A204.1 (cell line): Measurements from ENCODE around the gene WBP2.
"Not testable (repeated sequence)": the region's sequence is repeated elsewhere in the genome, so short reads cannot be mapped to it uniquely, and the experiment has no call there.

Source experiments
- FAIRE-seq: peaks from 2 replicates; lab custom pipeline; 2012; peaks lifted over from hg19 to GRCh38; lab: Jason Lieb, UNC

Gene WBP2

DNA sequence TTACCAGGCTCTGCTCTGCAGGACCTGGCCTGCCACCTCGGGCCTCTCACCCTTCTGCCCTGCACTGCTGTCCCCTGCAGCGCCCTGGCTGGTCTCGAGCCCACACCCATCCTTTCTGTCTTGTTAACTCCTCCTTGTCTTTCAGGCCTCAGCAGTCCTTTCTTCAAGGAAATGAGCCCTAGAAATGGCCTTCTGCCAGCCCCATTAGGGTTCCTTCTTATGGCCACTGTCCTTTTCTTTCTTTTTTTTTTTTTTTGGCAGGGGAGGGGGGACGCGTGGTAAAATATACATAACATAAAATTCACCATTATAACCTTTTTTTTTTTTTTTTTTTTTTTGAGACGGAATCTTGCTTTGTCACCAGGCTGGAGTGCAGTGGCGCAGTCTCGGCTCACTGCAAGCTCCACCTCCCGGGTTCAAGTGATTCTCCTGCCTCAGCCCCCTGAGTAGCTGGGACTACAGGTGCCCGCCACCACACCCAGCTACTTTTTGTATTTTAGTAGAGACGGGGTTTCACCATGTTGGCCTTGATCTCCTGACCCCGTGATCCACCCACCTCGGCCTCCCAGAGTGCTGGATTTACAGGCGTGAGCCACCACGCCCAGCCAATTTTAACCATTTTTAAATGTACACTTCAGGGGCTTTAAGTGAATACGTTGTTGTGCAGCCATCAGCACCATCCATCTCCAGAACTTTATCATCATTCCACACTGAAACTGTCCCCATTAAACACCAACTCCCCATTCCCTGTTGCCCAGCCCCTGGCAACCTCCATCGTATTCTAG is 10.5 kb upstream of the WBP2 start:
- FAIRE-seq, result not testable (repeated sequence)

DNA sequence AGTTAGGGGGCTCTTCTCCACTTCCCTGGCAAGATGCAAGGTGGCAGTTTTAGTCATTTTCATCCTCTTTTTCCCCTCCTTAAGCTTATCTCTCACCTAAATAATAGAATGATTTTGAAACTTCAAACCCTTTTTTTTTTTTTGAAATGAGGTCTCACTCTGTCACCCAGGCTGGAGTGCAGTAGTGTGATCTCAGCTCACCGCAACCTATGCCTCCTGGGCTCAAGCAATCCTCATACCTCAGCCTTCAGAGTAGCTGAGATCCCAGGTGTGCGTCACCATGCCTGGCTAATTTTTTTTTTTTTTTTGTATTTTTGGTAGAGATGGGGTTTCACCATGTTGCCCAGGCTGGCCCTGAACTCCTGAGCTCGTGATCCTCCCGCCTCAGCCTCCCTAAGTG is 9.8 kb upstream of the WBP2 start:
- not testable (repeated sequence) for FAIRE-seq

DNA sequence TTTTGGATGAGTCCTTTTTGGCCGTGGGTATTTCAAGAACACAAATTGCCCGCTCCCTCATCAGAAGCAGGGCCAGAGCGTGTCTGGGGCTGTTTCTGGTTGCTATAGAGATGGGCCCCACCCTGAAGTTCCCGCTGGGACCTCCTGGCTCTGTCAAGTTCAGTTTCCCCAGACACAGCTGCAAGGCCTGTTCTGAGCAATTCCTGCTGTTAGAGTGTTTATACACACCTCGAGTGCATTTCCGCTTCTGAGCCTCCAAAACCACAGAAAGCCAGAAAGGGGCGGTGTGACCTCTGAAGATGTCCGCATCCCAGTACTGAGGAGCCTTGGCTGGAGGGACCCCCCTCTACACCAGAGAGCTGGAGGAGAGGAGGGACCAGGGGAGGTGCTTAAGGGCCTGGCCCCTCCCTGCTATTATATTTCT is 9.3 kb upstream of the WBP2 start:
- FAIRE-seq, result no peak

DNA sequence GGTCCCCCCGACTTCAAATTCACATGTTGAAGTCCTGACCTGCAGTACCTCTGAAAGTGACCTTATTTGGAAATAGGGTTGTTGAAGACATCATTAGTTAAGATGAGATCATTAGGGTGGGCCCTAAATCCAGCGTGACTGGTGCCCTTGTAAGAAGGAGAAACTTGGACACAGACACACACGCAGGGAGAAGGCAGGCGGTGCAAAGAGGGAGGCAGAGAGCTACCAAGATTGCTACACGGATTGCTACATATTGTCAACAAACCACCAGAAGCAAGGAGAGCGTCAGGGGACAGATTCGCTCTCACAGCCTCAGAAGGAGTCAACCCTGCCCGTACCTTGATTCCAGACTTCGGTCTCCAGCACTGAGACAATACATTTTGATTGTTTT is 6.8 kb upstream of the WBP2 start:
- FAIRE-seq, result no peak

DNA sequence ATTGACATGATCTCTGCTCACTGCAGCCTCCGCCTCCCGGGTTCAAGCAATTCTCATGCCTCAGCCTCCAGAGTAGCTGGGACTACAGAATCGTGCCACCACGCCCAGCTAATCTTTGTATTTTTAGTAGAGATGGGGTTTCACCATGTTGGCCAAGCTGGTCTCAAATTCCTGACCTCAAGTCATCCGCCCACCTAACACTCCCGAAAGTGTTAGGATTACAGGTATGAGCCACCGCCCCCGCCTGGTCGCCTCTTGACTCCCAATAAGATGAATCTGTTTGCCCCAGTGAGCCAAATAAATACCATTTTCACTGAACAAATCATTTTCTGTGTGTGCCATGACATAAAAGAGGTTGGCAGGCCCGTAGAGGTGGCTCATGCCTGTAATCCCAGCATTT is 4.2 kb upstream of the WBP2 start:
- not testable (repeated sequence) for FAIRE-seq

GRCh38 chr17:75856062-75856756 is 1.1 kb upstream of the WBP2 start:
- no peak for FAIRE-seq

DNA sequence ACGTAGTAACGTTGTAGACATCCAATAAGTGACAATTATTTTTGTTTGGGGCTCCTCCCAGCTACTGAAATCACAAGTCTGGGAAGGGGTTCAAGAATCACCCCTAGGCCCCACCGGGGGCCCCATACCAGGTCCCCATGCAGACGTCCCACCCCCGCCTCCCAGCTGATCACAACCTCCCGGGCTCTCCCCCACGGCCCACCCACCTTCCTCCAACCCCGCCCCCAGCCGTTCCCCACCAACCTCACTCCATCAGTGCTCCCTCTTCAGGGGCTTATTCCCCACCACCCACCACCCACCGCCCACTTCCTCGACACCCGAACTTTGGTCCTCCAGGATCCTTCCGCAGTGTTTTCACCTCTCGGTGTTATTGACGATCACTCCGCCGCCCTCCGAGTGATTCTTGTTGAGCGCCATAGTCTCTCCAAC is 240 bp downstream of the WBP2 start:
- FAIRE-seq, result no peak

- no peak for FAIRE-seq
These were observed 910 bp downstream of the WBP2 start for GRCh38 chr17:75854101-75854748.

DNA sequence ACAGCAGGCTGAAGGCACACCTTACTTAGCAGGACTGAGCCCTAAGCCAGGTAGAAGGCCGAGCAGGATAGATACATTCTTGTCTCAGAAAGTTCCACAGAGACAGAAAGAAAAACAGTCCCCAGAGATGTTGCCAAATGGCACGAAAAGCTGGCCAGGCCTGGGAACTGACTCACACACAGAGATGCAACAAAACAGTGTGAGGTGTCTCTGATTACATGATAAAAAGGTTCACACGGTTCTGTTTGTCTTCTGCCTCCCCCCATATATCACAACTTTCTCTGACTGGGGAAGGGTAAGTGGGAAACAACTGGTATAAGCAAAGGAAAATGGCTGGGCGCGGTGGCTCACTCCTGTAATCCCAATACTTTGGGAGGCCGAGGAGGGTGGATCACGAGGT is 1.7 kb downstream of the WBP2 start:
- FAIRE-seq, result no peak

- not testable (repeated sequence) for FAIRE-seq
These were observed 3.5 kb downstream of the WBP2 start for GRCh38 chr17:75851693-75851991.

DNA sequence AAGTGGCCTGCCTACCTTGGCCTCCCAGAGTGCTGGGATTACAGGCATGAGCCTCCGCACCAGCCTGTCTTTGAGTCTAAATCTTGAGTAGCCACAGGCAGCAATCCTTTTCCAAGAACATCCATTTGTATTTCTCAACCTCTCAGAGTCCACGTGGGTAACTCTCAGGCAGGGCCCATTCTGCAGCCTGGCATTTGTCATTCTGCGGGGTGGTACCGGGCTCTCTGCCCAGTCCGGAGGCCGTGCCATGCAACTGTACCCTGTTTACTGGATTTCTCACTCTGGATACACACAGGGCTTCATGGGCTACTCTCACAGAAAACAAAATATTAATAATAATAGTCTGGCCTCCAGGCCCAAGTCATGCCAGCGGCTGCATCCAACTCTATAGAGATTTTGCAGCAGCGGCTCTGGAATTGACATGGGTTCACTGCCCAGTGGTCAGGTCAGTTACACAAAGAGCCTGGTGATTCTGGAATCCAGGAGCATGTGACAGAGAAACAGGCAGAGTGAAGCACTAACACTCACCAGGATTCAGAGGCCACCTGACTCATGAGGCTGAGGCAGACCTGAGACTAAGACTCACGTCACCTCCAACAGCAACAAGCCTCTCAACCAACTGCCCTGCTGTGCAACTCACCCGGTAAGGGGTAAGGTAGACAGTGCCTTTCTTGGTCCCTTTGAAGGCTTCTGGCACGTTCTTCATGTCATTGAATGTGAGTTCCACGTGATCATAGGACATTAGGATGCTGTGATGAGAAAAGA is 4.0 kb downstream of the WBP2 start:
- FAIRE-seq, result no peak

DNA sequence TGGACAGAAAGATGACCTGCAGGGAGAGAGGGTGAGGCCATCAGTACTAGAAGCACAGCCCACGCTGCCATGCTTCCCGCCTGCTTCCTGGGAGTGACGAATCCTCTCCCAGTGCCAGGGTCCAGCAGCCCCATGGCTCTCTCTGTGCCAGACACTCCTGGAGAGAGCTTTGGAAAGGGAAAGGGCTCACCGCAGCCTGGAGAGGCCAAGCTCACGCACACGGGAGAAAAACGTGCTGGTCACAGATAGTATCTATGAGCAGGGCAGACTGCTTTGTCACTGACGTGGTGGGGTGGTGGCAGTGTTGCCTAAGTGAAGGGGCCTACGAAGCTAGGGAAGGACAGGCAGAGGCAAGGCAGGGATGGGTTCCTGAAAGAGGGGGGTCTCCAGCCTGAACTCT is 5.4 kb downstream of the WBP2 start:
- FAIRE-seq, result no peak

GRCh38 chr17:75849279-75849646 is 5.9 kb downstream of the WBP2 start:
- no peak for FAIRE-seq

DNA sequence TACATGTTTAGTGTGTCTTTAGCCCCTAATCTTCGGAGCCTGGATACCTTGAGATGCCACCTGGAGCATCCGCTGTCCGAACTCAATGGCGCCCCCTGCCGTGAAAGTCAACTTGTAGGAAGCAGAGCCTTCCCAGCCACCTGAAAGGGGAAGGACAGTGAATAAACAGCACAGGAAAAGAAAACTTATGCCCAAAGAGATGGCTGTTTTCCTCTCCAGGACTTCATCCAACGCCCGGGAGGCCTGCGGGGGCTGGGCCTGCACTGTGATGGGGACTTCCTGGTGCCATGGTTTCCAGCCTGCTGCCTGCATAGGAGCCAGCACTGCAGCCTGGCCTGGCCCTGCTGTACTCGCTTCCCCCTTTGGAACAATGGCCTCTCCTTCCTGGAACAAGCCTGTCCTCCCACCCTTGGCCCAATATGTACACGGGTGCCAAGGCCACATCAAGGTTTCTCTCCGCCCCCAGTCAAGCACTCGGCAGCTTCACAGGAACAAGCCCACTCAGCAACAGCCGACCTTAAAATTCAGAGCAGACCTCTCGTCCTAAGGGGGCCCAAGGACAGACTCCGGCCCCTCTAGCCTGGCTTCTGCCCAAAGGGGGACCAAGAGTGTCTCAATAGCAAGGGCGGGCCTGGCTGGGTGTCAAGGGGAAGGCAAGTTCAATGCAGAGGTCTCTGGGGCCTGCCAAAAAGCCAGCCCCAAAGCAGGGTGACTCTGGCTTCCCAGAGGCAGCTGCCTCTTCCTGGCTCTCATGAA is 6.4 kb downstream of the WBP2 start:
- no peak for FAIRE-seq

DNA sequence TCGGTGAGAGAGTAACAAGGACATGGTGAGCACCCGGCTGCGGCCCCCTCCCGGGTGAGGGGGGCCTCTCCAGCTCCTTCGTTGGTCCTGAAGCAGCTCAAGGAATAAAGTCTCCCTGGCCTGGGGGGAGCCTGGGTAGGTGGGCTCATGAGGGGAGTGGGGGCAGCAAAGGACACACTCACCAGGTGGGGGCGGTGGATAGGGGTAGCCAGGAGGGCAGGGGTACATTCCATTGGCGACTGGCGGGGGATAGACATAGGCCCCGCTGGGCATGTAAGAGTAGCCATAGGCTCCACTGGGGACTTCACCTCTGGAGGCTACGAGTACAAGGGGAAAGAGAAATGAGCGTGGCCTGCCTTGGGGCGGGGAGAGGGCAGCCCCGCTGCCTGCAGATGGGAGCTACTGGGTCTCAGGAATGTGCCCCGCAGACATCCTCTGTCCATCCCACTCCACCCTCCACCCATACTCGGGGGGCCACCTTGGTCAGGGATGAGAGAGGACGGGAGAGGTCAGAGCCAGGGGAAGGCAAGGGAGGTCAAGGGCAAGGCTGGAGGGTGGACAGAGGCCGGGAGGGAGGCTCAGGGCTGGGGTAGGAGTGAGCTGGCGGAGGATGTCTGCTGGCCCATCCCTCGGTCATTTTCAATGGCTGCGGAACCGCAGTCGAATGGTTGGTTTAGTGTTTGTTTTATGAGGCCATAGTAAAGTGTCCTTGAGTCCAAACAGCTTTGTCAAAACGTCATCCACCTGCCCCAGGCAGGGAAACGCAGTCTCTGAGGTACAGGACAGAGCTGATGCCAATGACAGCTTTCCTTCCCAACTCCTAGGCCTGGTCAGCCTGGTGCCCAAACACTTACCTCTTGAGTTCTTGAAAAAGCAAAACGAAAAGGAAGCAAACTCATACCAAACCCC is 7.3 kb downstream of the WBP2 start:
- FAIRE-seq, result no peak

GRCh38 chr17:75846692-75847613 is 8.2 kb downstream of the WBP2 start:
- no peak for FAIRE-seq

DNA sequence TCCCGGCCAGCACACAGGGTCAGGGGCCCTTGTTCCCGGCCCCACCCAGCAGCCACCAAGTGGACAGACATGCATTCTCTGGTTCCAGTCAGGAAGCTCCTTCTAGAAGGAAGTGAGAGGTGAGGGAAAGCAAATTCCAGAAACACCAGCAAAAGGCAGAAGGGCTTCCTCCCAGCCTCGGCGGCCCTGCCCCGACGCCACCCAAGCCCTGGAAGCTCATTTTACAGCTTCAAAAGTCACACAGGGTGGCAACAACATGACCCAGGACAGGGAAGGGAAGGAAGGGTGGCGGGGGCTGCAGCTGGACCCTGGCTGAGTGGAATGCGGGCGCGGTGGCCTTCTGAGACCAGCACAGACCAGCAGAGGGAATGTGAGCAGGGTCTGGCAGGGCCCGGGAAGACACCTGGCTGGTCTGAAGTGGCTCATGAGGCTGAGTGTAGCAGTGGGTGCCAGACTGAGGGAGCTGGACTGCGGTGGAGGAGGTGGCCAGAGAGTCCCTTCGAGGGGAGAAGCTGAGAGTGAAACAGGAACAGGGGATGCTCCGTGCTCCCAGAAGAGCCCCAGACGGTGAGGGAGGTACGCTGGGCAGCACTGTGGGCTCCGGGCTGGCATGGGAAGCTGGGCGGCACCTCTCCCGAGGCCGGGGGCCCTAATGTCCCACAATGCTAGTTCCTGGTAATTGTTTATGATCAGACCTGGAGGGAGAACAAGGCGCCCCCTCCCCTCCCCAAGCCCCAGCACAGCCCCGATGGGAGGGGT is 9.0 kb downstream of the WBP2 start:
- no peak for FAIRE-seq

DNA sequence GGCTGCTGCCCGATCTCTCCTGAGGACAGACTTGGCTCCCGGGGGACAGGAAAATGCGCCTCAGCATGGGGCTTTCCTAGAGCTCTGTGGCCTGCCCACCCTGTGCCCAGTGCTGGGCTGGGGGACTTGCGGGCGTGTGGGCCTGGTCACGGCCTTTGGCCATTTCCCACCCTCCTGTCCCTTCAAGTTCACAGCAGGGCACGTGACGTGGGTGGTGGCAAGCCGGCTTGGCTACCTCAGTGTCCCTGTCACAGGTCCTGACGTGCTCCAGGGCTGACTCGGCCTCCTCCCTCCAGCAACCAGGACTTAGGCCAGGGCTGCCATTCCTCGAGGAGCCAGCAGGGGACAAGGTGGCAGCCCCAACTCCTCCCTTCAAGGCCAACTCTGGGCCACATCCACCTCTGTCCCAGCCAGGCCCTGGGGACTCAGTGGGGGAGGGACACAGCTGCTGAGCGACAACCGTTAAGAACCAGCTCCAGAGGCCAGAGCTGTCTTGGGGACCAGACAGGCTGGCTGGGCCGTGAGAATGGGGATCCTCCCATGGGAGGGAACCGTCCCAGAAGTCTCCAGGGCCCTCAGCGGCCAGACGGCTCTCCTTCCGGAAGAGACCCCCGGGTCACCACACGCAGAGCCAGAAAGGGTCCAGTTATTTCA is 9.9 kb downstream of the WBP2 start:
- no peak for FAIRE-seq
